Subcutaneous abdominal adipose tissue (tissue), 5 donors: ENCODE data around the gene MUC13.

Source experiments
- H3K27ac ChIP-seq: one replicate; pipeline ENCODE4 v1.7.0; 2013; ENCODE audit warnings: low read depth, mild to moderate bottlenecking, inconsistent platforms, low read length, moderate library complexity
- H3K27me3 ChIP-seq, 5 donors: one replicate each; pipeline ENCODE4 v1.7.0; 2013; ENCODE audit warnings: low read length in 5 of 5, inconsistent platforms in 1 of 5; ENCODE audit not compliant: control insufficient read depth in 5 of 5, insufficient read depth in 4 of 5
- H3K36me3 ChIP-seq, 5 donors: one replicate each; pipeline ENCODE4 v1.7.0; 2013; ENCODE audit warnings: low read length in 5 of 5; ENCODE audit not compliant: control insufficient read depth in 5 of 5, insufficient read depth in 5 of 5
- H3K4me1 ChIP-seq, 5 donors: one replicate each; pipeline ENCODE4 v1.7.0; 2013; ENCODE audit warnings: low read length in 5 of 5, mild to moderate bottlenecking in 3 of 5, moderate library complexity in 1 of 5; ENCODE audit not compliant: control insufficient read depth in 5 of 5, insufficient read depth in 5 of 5
- H3K4me3 ChIP-seq, 5 donors: one replicate each; pipeline ENCODE4 v1.7.0; 2013; ENCODE audit warnings: low read length in 5 of 5, low read depth in 1 of 5
- H3K9ac ChIP-seq, 5 donors: one replicate each; pipeline ENCODE4 v1.7.0; 2013; ENCODE audit warnings: low read length in 5 of 5, mild to moderate bottlenecking in 4 of 5, moderate library complexity in 3 of 5
- H3K9me3 ChIP-seq, 5 donors: one replicate each; pipeline ENCODE4 v1.7.0; 2013; ENCODE audit warnings: low read length in 5 of 5; ENCODE audit not compliant: control insufficient read depth in 5 of 5
- donor health status: healthy.
- donor health status: healthy.
- donor health status: healthy.
- donor health status: healthy.
- donor health status: healthy.

The MUC13 gene

DNA sequence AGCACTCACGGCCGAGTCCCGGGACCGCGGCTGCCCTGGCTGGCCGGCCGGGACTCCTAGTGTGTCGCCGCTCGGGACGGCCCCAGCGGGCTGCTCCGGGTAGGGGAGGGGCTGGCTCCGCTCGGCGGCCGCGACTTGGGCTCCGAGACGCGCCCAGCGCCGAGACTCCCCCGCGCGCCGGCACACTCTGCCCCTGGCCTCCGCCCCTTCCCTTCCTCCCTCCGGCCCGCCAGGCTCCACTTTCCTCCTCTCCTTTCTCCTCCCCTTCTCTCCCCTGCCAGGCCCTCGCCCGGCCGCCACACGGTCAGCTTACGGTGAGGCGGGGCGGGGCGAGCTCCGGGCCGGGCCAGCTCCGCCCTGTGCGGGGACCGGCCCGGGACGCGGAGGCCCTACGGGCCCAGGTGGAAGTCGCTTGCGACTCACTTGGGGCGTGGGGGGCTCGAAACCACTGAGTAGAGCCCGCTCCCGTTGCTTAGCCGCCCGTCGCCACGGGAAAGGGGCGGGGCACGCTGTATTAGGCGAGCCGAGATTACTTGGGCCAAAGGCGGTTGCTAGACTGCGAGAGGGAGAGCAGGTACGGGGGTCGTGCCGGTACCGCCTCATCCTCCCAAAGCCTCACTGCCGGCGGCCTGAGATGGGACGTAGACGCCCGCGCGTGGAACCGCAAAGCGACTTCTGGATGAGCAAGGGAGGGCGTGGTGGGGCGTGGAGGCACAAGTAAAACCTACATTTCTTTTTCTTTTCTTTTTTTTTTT is 47.2 kb downstream of the MUC13 start, which contains the start of gene ITGB5:
Gene ITGB5, minus strand, starts transcription at position 189 of the 755 bp plus-strand sequence. CDS start 365 bp downstream, outside the sequence.
- Histone ChIP-seq H3K9ac (peak within 1 kb of the TSS in 4 of 5 donors; percentile 73 to 84 (median 78)), H3K4me3 (peak within 1 kb of the TSS in 4 of 5 donors; percentile 76 to 83 (median 80)), H3K9me3 (no peaks in the 10 kb centered on the region), H3K27me3 (no peaks in the 10 kb centered on the region), H3K36me3 (peaks cover 0 to 5% (median 0%) of the 10 kb centered on the region in 5 donors), H3K27ac (peak within 1 kb of the TSS; percentile 93), H3K4me1 (peaks cover 4 to 42% (median 39%) of the 10 kb centered on the region in 5 donors)

GRCh38 chr3:124886168-124887056 is 48.1 kb downstream of the MUC13 start:
- Histone ChIP-seq H3K9ac (peak overlapping the region; percentile 69 to 84 (median 71)), H3K4me1 (peaks cover 4 to 49% (median 46%) of the 10 kb centered on the region in 5 donors), H3K4me3 (peak overlapping the region; percentile 76 to 83 (median 80)), H3K9me3 (no peaks in the 10 kb centered on the region), H3K27me3 (no peaks in the 10 kb centered on the region), H3K36me3 (peaks cover 0 to 5% (median 0%) of the 10 kb centered on the region in 5 donors), H3K27ac (peak overlapping the region; percentile 93)

GRCh38 chr3:124885466-124886167 is 48.9 kb downstream of the MUC13 start:
- no peaks in the 10 kb centered on the region for H3K27me3 ChIP-seq
- peaks cover 4 to 49% (median 47%) of the 10 kb centered on the region in 5 donors for H3K4me1 ChIP-seq
- peak overlapping the region; percentile 76 to 83 (median 80) for H3K4me3 ChIP-seq
- peak overlapping the region; percentile 35 to 71 (median 60) for H3K9ac ChIP-seq
- H3K27ac ChIP-seq: peak overlapping the region; percentile 93
- no peaks in the 10 kb centered on the region for H3K9me3 ChIP-seq
- peaks cover 0 to 5% (median 0%) of the 10 kb centered on the region in 5 donors for H3K36me3 ChIP-seq

- Histone ChIP-seq H3K27ac (peak overlapping the region; percentile 93), H3K4me3 (peak overlapping the region in 1 of 5 donors; percentile 1)
These were observed 50.0 kb downstream of the MUC13 start for GRCh38 chr3:124884474-124885101.

DNA sequence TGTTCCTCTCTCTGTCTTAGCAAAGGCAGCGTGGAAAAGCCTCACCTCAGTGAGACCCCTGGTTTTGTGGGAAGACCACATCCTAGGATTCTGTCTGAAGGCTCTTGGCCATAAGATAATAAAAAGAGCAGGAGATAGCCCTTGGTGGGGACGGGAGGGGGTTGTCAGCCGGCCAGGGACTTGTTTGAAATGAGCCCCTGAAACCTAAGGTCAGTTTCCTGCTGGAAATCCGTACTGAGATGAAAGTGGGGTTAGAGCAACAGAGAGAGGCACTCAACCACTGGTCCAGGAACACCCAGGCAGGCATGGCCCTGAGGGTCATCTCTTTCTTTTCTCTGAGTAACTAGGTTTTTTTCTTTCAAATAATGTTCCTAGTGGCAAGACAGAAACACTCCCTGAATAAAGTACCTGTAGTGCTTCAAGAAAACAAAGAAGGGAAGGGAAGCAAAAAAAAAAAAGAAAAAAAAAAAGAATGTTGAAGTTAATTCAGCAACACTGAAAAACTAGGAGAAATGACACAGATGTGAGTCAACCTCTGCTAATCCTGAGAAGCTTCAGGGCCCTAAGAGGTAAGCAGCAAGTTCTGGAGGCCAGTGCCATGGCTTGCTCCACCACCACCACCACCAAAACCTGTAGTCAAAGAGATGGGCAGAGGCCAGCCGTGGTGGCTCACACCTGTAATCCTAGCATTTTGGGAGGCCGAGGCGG is 50.6 kb downstream of the MUC13 start:
- H3K4me3 ChIP-seq: no peak overlapping the region
- no peaks in the 10 kb centered on the region for H3K9me3 ChIP-seq
- H3K4me1 ChIP-seq: peaks cover 9 to 63% (median 58%) of the 10 kb centered on the region in 5 donors
- no peaks in the 10 kb centered on the region for H3K27me3 ChIP-seq
- peaks cover 0 to 5% (median 0%) of the 10 kb centered on the region in 5 donors for H3K36me3 ChIP-seq
- peak overlapping the region; percentile 54 for H3K27ac ChIP-seq
- no peak overlapping the region for H3K9ac ChIP-seq

More at GRCh38 chr3:124884474-124885101, 50.0 kb downstream of the MUC13 start:
- Histone ChIP-seq H3K9me3 (no peaks in the 10 kb centered on the region), H3K4me1 (peaks cover 5 to 56% (median 51%) of the 10 kb centered on the region in 5 donors), H3K27me3 (no peaks in the 10 kb centered on the region), H3K9ac (no peak overlapping the region), H3K36me3 (peaks cover 0 to 5% (median 0%) of the 10 kb centered on the region in 5 donors)

GRCh38 chr3:124882816-124883747 is 51.5 kb downstream of the MUC13 start:
- Histone ChIP-seq H3K27ac (peak overlapping the region; percentile 61), H3K27me3 (no peaks in the 10 kb centered on the region), H3K4me1 (peaks cover 12 to 71% (median 66%) of the 10 kb centered on the region in 5 donors)

GRCh38 chr3:124881976-124882697 is 52.4 kb downstream of the MUC13 start:
- Histone ChIP-seq H3K9me3 (no peaks in the 10 kb centered on the region), H3K4me3 (no peak overlapping the region), H3K36me3 (peaks cover 0 to 5% (median 0%) of the 10 kb centered on the region in 5 donors), H3K27ac (peak overlapping the region; percentile 61), H3K9ac (peak overlapping the region in 1 of 5 donors; percentile 12), H3K27me3 (no peaks in the 10 kb centered on the region), H3K4me1 (peaks cover 14 to 76% (median 69%) of the 10 kb centered on the region in 5 donors)

More at GRCh38 chr3:124882816-124883747, 51.5 kb downstream of the MUC13 start:
- Histone ChIP-seq H3K9me3 (no peaks in the 10 kb centered on the region), H3K36me3 (peaks cover 0 to 5% (median 0%) of the 10 kb centered on the region in 5 donors), H3K9ac (no peak overlapping the region), H3K4me3 (no peak overlapping the region)

DNA sequence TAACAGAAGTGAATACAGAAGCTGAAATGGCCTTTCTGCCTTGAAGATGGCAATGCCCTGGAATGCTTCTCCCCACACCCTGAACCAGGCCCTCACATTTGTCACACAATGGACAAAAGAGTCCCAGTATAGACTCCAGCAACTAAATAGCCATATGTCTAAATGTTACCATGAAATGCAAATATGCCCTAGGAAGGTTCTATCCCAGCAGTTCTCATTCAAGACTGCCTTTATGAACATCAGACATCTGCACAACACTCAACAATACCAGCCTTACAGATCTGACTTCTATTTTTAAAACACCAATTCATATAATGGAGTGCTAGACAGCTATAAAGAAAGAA is 55.2 kb downstream of the MUC13 start:
- H3K27ac ChIP-seq: peak overlapping the region; percentile 90
- H3K27me3 ChIP-seq: no peaks in the 10 kb centered on the region
- peak overlapping the region in 3 of 5 donors; percentile 1 to 42 (median 10) for H3K9ac ChIP-seq
- H3K36me3 ChIP-seq: peaks cover 0 to 5% (median 0%) of the 10 kb centered on the region in 5 donors
- peaks cover 16 to 83% (median 77%) of the 10 kb centered on the region in 5 donors for H3K4me1 ChIP-seq
- H3K4me3 ChIP-seq: peak overlapping the region in 1 of 5 donors; percentile 25
- no peaks in the 10 kb centered on the region for H3K9me3 ChIP-seq
